ENCODE measurements around the gene ALS2CL. TPM values are rescaled to one million over a fixed set of nuclear protein-coding genes. Genes with fewer than 3 reads are reported as not detected.

Gene ALS2CL
- total and polyA plus RNA-seq, 12 donors, result 1.5 to 48.3 (median 10.1) TPM

GRCh38 chr3:46656778-46657556 is 36.5 kb downstream of the ALS2CL start:
- intact Hi-C loops (cut with DNase I), result no loop called here
- no peak for DNase-seq
- H3K9me3 ChIP-seq (replicated peaks in 1 of 3), result peaks cover 0 to 5% (median 0%) of the 10 kb centered on the region in 3 donors
- H3K36me3 ChIP-seq (replicated peaks in 1 of 2), result no peaks in the 10 kb centered on the region
- no peak for TF ChIP-seq CTCF (IDR thresholded peaks at IDR 0.05)
- TF ChIP-seq POLR2A (IDR thresholded peaks at IDR 0.05), result no peak
- H3K4me3 ChIP-seq, result no peak overlapping the region
- no peaks in the 10 kb centered on the region for H3K27me3 ChIP-seq
- no peaks in the 10 kb centered on the region for H3K4me1 ChIP-seq (replicated peaks in 1 of 2)
- 85 to 91% (median 88%) methylated on average over 8 to 9 of the region's 9 CpGs for WGBS, 4 donors
- H3K27ac ChIP-seq, result no peak overlapping the region

GRCh38 chr3:46655271-46655670 is 38.2 kb downstream of the ALS2CL start:
- Histone ChIP-seq H3K27ac (no peak overlapping the region), H3K9me3 (replicated peaks in 1 of 3) (peaks cover 0 to 8% (median 0%) of the 10 kb centered on the region in 3 donors), H3K36me3 (replicated peaks in 1 of 2) (no peaks in the 10 kb centered on the region), H3K4me1 (replicated peaks in 1 of 2) (no peaks in the 10 kb centered on the region), H3K4me3 (no peak overlapping the region), H3K27me3 (no peaks in the 10 kb centered on the region)
- intact Hi-C loops (cut with DNase I), result no loop called here
- no peak for DNase-seq
- WGBS, 4 donors, result 69 to 77% (median 71%) methylated on average over 6 of the region's 6 CpGs
- TF ChIP-seq CTCF (IDR thresholded peaks at IDR 0.05) (no peak), POLR2A (IDR thresholded peaks at IDR 0.05) (no peak)

GRCh38 chr3:46651084-46651483 is 42.4 kb downstream of the ALS2CL start:
- H3K27ac ChIP-seq, result no peak overlapping the region
- no peaks in the 10 kb centered on the region for H3K27me3 ChIP-seq
- no peaks in the 10 kb centered on the region for H3K36me3 ChIP-seq (replicated peaks in 1 of 2)
- no peak for TF ChIP-seq POLR2A (IDR thresholded peaks at IDR 0.05)
- no peak for TF ChIP-seq CTCF (IDR thresholded peaks at IDR 0.05)
- H3K4me1 ChIP-seq (replicated peaks in 1 of 2), result no peaks in the 10 kb centered on the region
- WGBS, 4 donors, result 58 to 73% (median 60%) methylated on average over 1 of the region's 1 CpG
- intact Hi-C loops (cut with DNase I), result no loop called here
- DNase-seq, result no peak
- peaks cover 0 to 8% (median 0%) of the 10 kb centered on the region in 3 donors for H3K9me3 ChIP-seq (replicated peaks in 1 of 3)
- no peak overlapping the region for H3K4me3 ChIP-seq

GRCh38 chr3:46649436-46649835 is 44.0 kb downstream of the ALS2CL start:
- no peaks in the 10 kb centered on the region for H3K4me1 ChIP-seq (replicated peaks in 1 of 2)
- 72 to 88% (median 86%) methylated on average over 3 of the region's 3 CpGs for WGBS, 4 donors
- H3K27me3 ChIP-seq, result no peaks in the 10 kb centered on the region
- no peak for DNase-seq
- H3K36me3 ChIP-seq (replicated peaks in 1 of 2), result no peaks in the 10 kb centered on the region
- no peak overlapping the region for H3K4me3 ChIP-seq
- TF ChIP-seq CTCF (IDR thresholded peaks at IDR 0.05) (no peak), POLR2A (IDR thresholded peaks at IDR 0.05) (no peak)
- intact Hi-C loops (cut with DNase I), result no loop called here
- peaks cover 0 to 8% (median 0%) of the 10 kb centered on the region in 3 donors for H3K9me3 ChIP-seq (replicated peaks in 1 of 3)
- no peak overlapping the region for H3K27ac ChIP-seq
